Measurements from ENCODE around the gene MARCHF3.

- no peak for TF ChIP-seq POLR2A (IDR thresholded peaks at IDR 0.05)
- TF ChIP-seq, protein P1, sequence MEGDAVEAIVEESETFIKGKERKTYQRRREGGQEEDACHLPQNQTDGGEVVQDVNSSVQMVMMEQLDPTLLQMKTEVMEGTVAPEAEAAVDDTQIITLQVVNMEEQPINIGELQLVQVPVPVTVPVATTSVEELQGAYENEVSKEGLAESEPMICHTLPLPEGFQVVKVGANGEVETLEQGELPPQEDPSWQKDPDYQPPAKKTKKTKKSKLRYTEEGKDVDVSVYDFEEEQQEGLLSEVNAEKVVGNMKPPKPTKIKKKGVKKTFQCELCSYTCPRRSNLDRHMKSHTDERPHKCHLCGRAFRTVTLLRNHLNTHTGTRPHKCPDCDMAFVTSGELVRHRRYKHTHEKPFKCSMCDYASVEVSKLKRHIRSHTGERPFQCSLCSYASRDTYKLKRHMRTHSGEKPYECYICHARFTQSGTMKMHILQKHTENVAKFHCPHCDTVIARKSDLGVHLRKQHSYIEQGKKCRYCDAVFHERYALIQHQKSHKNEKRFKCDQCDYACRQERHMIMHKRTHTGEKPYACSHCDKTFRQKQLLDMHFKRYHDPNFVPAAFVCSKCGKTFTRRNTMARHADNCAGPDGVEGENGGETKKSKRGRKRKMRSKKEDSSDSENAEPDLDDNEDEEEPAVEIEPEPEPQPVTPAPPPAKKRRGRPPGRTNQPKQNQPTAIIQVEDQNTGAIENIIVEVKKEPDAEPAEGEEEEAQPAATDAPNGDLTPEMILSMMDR (IDR thresholded peaks at IDR 0.05) = no peak
Measured at GRCh38 chr5:126995689-126996088, 34.7 kb downstream of the MARCHF3 start.
